ENCODE measurements around the gene SARS2.
"Not testable (repeated sequence)": the region's sequence is repeated elsewhere in the genome, so short reads cannot be mapped to it uniquely, and the experiment has no call there.

SARS2 gene, protein sequence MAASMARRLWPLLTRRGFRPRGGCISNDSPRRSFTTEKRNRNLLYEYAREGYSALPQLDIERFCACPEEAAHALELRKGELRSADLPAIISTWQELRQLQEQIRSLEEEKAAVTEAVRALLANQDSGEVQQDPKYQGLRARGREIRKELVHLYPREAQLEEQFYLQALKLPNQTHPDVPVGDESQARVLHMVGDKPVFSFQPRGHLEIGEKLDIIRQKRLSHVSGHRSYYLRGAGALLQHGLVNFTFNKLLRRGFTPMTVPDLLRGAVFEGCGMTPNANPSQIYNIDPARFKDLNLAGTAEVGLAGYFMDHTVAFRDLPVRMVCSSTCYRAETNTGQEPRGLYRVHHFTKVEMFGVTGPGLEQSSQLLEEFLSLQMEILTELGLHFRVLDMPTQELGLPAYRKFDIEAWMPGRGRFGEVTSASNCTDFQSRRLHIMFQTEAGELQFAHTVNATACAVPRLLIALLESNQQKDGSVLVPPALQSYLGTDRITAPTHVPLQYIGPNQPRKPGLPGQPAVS

DNA sequence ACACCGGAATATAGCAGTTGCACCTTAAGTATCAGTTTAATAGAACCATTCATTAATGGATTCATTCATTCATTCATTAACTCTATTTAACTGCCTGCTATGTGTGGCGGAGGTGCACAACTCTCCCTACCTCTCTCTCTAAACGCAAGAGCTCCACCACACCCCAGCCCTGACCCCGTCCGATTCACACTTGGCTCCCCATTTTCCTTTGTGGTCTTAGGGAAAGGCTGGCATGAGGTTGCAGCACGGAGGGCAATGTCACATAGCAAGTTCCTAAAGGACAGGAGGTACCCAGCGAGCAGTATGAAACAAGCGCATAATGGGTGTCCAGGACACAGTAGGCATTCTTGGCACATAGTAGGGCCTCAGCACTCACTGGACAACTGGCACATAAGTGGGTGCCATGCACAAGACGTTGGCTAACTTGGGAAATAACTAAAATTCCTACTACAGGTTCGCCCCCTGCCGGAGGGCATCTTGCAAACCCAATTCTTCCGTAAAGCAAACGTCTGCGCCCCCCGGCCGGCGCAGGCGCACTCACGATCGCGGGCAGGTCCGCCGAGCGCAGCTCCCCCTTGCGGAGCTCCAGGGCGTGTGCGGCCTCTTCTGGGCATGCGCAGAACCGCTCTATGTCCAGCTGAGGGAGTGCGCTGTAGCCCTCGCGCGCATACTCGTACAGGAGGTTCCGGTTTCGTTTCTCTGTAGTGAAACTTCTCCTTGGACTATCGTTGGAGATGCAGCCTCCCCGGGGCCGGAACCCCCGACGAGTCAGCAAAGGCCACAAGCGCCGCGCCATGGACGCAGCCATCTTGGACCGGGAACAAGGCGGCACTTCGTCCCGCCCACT, at the start of gene SARS2:
TSS of gene SARS2 (minus strand) at position 835 of the 847 bp plus-strand sequence. CDS start at position 808, 27 bp downstream.
- peak; percentile 88 to 94 for DNase-seq

DNA sequence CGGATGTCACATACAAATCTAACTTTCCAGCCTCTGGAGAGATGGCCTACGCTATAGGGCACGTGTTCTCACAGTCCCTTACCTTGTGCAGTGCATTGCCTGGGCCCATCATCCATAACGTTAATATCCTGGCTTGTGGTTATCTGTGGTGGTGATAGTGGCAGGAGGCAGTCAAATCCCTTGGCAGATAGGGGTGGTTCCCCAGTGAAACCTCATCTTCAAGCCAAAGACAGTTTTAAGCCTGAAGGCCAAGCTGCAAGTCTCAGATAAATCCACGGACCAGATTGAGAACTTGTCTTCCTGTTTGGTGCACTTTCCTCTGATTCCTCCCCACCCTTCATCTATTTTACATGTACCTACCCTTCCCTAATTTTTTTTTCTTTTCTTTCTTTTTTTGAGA, 49.2 kb upstream of the SARS2 start:
- DNase-seq: no peak

DNA sequence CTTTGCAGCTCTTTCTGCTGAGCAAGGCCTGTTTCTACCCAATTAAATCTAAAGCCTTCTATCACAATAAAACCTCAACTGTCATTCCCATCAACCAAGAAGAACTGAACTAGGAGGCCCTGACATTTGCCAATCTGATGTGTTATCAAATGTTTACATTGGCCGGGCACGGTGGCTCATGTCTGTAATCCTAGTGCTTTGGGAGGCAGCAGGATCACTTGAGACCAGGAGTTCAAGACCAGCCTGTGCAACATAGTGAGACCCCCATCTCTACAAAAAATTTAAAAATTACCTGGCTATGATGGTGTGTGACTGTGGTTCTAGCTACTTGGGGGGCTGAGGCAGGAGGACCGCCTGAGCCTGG, 47.7 kb upstream of the SARS2 start:
- DNase-seq: no peak

DNA sequence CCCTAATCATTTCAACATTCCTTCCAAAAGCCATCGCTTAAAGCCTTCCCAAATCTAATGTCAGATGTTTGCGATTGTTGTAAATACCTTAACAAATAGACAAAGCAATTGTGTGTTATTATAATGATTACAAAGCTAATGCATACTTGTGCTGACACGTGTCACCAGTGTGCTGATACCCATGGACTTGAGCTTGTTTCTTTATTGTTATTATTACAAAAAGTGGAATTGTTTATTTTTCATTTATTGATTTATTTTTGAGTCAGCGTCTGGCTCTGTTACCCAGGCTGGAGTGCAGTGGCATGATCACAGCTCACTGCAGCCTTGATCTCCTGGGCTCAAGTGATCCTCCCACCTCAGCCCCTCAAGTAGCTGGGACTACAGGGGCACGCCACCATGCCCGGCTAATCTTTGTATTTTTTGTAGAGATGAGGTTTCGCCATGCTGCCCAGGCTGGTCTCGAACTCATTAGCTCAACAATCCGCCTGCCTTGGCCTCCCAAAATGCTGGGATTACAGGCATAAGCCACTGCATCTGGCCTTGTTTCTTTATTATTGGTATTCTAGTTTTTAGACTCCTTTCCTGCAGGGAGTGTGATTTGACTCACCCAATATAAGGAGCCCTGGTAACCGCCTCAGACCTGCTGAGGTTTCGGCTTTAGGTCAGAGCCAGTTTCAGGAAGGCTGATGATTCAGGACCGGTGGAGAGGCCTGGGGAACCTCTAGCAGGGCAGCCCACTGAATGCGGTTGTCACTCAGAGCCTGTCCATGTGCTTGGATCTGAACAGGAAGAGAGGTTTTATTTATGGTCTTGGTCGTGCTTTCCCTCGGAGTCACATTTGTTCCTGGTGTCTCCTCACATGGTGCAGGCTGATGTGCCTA, 47.1 kb upstream of the SARS2 start:
- no peak for DNase-seq

GRCh38 chr19:38975861-38976271, 45.3 kb upstream of the SARS2 start:
- no peak for DNase-seq

- DNase-seq: no peak
Measured at GRCh38 chr19:38975214-38975860, 44.8 kb upstream of the SARS2 start, which contains the start of gene FBXO17. FBXO17 (minus strand) TSS chr19:38975742; CDS start chr19:38950319, 25,423 bp downstream.

DNA sequence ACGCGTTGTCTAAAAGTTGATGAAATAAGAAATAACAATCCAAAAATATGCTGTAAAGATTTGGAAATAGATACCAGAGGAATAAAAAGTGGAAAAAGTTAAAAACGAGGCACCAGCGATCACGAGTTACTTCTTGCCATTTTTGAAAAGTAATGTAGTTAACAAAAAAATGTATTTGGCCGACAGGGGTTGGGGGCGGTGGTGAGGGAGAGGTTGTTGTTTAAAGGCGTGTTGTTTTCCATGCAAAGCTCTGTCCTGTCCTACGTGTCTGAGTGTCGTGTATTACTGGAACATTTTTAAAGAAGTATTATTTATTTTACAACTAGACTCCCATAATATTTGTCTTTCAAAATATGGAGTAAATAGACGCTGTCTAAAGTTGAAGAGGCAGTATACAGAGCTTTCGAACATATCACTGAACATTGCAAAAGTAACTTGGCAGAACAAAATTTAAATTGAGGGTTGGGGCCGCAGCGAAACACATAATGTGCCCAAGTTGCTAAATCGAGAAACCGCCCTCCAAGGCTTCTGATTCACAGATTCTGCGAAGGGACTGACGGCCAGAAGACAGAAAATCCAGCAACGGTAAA, 44.2 kb upstream of the SARS2 start:
- DNase-seq: no peak

GRCh38 chr19:38971672-38972071, 41.1 kb upstream of the SARS2 start:
- no peak for DNase-seq

DNA sequence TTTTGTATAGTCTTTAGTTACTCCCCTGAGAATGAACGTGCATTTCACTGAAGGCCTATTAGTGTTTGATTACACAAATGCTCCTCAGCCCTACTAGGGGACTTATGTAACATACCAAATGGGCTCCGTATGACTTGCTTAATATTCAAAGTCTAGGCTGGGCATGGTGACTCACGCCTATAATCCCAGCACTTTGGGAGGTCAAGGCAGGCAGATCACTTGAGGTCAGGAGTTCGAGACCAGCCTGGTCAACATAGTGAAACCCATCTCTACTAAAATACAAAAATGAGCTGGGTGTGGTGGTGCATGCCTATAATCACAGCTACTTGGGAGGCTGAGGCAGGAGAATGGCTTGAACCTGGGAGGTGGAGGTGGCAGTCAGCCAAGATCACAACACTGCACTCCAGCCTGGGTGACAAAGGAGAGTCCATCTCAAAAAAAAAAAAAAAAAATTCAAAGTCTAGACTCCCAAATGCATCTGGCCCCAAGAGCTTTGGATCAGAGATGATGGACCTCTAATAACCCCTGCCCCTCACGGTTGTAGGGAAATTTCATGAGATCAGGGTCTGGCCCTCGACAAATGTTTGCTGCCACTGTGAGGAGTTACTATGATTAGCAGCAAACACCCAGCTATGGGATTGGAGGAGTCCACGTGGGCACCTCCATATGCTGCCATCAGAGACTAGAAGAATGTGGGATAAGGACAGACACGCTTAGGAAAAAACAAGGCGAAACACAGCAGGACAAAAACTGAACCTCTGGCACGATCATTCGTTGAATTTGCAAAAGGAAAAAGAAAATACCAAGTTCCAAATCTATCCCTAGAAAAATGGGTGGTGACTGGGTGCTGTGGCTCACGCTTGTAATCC, 40.3 kb upstream of the SARS2 start:
- no peak for DNase-seq

DNA sequence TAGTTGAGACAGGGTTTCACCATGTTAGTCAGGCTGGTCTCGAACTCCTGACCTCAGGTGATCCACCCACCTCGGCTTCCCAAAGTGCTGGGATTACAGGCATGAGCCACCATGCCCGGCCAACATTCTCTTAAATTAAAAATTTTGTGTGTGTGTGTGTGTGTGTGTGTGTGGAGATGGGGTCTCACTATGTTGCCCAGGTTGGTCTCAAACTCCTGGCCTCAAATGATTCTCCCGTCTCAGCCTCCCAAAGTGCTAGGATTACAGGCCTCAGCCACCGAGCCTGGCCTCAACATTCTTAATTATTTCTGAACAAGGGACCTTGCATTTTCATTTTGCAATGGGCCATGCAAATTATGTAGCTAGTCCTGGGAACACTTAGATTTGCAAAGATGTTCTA, 35.6 kb upstream of the SARS2 start:
- not testable (repeated sequence) for DNase-seq

DNA sequence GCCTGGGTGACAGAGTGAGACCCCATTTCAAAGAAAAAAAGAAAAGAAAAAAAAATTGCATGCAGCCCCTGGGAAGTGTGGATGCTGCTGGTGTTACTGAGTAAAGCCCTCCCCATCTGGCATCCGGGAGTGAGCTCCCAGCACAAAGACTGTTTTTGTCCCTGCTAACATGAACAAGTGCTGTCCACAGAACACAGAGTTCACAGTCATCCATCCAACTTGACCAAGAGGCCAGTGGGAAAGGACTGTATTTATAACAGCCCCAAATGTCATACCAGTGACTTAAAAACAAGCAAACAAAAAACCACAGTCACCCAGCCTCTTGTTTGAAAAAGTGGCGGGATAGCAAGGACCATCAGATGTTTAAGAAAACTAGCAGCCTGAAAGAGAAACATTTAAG, 34.2 kb upstream of the SARS2 start:
- DNase-seq: no peak

DNA sequence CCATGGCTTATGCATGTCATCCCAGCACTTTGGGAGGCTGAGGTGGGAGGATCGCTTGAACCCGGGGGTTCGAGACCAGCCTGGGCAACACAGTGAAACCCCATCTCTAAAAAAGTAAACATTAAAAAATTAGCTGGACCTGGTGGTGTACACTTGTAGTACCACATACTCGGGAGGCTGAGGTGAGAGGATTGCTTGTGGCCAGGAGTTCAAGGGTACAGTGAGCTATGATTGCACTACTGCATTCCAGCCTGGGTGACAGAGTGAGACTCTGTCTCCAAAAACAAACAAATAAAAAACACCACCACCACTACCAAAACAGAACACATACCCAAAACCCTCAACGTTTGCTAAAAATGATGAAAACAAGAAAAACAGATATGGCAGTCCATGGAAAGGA, 29.1 kb upstream of the SARS2 start:
- DNase-seq: no peak

- DNase-seq: no peak
Measured at GRCh38 chr19:38958301-38958700, 27.7 kb upstream of the SARS2 start.

DNA sequence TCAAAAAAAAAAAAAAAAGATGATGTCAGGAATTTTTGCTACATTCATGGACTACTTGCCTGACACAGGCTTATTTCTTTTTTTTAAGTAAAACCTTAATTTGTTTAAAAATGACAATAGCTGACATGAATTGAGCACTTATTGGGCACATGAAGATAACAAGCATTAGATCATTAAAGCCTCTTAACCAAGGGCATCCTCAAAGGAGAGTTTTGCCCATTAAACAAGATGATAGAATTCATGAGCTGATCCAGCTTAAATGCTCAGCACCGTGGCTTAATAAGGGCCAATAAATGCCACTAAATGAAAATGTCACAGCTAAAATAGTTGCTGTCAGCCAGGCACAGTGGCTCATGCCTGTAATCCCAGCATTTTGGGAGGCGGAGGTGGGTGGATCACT, 25.7 kb upstream of the SARS2 start:
- DNase-seq: no peak

DNA sequence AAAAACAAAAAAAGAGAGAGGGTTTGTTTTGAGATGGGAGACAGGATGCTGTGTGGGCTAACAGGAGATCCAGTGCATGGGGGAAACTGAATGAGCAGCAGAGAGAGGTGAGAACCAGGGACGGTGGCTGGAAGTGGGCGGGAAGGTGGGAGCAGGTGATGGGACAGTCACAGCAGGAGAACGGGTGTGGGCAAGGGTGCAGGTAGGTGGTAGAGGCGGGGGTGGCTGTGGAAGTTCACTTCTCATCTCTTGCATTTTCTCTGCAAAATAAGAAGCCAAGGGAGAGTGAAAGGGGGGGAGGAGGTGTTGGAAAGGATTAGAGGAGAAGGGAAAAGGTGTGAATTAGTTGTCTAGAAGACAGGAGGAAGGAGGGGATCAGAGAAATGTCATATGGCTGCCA, 23.1 kb upstream of the SARS2 start:
- no peak for DNase-seq

DNA sequence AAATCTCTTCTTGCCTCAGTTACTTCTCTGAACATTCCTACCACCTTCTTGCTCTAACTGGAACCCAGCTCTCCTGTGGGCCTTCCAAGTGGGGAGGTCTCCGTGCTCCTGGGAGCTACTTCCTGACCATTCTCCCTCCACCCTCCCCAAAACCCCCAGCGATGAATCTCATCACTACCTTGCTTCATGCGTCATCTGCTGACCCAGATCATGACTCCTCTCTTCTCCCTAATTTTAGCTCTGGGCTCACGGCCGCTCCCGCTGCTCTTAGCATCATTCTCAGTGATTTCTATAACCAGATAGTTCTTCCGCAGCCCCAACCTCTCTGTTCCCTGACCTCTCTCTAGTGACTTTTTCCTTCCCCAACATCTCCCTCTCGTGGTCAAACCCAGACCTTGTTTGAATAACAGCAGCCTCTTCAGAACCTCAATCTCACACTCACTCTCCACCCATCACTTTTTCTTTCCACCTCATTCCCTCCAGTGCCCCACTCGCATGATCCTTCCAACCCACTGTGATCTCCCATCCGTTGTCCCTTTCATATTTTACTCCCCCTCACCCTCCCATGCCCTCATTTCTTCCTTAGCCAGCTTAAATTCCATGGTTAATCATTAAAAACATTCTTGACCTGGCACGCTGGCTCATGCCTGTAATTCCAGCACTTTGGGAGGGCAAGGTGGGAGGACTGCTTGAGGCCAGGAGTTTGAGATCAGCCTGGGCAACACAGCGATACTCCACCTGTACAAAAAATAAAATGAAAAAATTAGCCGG, 22.0 kb upstream of the SARS2 start:
- peak; percentile 29 to 65 for DNase-seq

DNA sequence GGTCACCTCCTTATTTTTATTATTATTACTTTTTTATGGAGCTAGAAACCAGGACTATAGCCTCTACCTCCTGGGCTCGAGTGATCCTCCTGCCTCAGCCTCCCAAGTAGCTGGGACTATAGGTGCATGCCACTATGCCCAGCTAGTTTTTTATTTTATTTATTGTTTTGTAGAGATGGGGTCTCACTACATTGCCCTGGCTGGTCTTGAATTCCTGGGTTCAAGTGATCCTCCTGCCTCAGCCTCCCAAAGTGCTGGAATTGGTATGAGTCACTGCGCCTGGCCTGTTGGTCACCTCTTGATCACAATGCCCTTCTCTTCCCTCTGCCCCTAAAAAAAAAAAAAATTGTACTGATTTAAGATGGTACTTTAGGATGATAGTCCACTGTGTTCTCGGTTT, 20.6 kb upstream of the SARS2 start:
- no peak for DNase-seq

DNA sequence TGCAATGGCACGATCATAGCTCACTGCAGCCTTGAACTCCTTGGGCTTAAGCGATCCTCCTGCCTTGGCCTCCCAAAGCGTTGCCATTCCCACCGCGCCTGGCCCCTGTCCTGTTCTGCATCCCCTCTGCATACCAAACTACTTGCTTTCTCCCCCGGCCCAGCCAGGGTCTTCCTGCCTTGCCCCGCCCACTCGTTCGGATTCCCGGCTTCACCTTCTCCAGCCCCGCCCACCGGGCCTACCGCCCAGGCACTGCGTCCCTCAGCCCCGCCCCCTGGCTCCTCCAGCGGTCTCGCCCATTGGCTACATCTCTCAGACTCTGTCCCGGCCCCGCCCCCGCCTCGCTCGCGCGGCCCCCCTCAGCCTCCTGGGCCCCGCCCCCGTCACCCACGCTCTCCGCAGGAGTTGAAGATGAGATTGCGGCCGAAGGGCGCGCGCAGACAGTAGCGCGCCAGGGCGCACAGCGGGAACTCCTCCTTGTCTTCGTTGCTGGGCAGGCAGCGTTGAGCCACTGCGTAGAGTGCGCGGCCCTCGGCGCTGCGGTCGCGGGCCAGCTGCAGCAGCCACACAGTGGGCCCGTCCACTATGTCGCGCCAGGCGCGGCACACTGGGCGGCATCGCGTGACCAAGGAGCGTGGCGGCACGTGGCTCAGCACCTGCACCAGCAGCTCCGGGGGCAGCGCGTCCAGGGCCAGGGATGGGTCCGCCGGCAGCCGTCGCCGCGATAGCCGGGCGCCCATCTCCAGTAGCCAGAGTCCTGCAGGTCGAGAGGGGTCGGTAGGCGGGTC, 19.2 kb upstream of the SARS2 start:
- DNase-seq: peak; percentile 70 to 79
